HG03575 (cell line): ENCODE data around the gene ZNF429.
"Not testable (repeated sequence)": the region's sequence is repeated elsewhere in the genome, so short reads cannot be mapped to it uniquely, and the experiment has no call there.

ENCODE experiments used
- ATAC-seq: cut with Tn5 transposase; IDR thresholded peaks from one replicate; pipeline ENCODE4 v1.9.1; 2021; ENCODE audit not compliant: unreplicated experiment, insufficient number of reproducible peaks, low FRiP score; ENCODE audit errors: extremely low read depth

The ZNF429 gene

GRCh38 chr19:21505459-21506451, at the start of gene ZNF429:
Gene ZNF429 (plus strand): TSS chr19:21505602. CDS start chr19:21505772, 170 bp downstream.
- ATAC-seq, result peak; percentile 99

GRCh38 chr19:21460686-21461085, 44.7 kb upstream of the ZNF429 start:
- no peak for ATAC-seq

- ATAC-seq, result no peak
Observed at GRCh38 chr19:21462540-21462939, 42.9 kb upstream of the ZNF429 start.

GRCh38 chr19:21463449-21464105, 41.8 kb upstream of the ZNF429 start:
- no peak for ATAC-seq

- ATAC-seq, result no peak
Observed at GRCh38 chr19:21466627-21467026, 38.8 kb upstream of the ZNF429 start.

- no peak for ATAC-seq
Observed at GRCh38 chr19:21468791-21469190, 36.6 kb upstream of the ZNF429 start.

- ATAC-seq, result no peak
Observed at GRCh38 chr19:21472507-21472906, 32.9 kb upstream of the ZNF429 start.

DNA sequence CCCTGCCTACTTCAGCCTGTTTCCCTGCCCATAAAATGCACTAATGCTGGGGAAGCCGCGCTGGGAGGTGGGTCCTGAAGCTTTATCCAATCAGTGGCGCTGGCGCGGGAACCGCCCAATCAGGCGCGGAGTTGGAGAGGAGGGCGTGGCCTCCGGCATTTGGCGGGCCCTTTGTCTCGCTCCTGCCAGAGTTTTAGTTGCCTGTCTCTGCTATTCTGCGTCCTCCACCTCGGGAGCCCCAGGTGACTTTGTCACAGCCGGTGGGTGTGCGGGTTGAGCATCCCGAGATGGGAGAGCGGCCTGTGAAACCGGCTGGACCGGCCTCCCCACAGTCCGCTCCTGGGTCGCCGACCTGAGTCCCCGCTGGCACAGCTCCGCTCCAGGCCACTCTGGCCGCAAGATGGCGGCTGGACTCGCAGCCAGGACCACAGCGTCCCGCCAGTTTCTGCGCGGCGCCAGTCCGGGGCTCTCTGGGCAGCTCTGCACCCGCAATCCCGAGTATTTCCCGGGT, 30.7 kb upstream of the ZNF429 start:
- no peak for ATAC-seq

GRCh38 chr19:21482361-21482760, 23.0 kb upstream of the ZNF429 start:
- ATAC-seq, result not testable (repeated sequence)

- ATAC-seq, result no peak
Observed at GRCh38 chr19:21482863-21483276, 22.5 kb upstream of the ZNF429 start.

DNA sequence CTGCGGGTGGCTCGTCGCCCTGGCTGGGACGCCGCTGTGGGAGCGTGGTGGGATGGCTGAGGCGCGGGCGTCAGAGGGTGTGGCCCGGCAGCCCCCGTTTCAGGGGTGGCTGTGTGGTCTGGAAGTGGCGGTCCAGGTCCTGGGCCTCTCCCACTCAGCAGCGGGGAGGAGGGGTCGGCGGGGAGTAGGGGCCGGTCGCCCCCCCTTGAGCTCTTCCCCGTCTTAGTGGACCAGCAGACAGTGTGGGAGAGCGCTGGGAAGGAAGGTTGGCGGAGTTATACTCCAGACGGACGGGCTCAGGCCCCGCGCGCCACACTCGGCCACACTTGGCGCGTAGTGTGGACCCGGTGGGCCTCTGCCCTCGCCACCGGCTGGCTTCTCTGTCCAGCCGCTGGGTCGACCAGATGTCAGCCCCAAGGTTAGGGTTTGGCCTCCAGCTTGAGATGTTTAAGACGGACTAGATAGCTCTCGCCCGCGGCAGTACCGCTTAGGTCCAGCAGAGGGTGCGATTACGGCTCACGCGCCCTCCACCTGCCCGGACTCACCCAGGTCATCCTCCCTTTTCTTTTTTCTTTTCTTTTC, 21.7 kb upstream of the ZNF429 start:
- ATAC-seq, result no peak

DNA sequence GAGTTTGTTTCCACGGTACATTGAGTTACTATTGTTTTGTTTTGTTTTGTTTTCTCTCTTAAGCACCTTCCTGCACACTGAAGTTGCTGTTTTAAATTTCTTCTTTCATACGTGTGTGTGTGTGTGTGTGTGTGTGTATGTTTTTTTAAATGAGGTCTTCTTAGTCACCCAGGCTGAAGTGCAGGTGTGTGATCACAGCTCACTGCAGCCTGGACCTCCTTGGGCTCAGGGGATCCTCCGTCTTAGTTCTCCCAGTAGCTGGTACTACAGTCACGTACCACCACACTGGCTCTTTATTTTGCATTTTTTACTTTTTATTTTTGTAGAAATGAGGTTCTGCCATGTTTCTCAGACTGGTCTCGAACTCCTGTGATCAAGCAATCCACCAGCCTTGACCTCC, 20.8 kb upstream of the ZNF429 start:
- no peak for ATAC-seq

GRCh38 chr19:21485926-21486325, 19.5 kb upstream of the ZNF429 start:
- ATAC-seq, result no peak

GRCh38 chr19:21487969-21488368, 17.4 kb upstream of the ZNF429 start:
- no peak for ATAC-seq

DNA sequence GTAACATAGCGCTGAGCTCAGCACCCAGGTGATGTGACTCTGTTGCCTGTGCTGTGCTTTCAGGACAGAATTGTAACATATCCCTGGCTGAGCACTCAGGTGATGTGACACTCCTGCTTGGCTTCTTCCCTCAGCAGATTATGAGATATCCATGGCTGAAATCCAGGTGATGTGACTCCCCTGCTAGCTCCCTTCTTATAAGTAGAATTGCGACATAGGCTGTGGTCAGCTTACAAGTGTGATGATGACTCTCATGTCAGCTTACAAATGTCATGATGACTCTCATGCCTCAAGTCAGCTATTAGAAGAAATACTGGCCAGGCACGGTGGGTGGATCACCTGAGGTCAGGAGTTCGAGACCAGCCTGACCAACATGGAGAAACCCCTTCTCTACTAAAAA, 14.3 kb upstream of the ZNF429 start:
- no peak for ATAC-seq

- ATAC-seq, result no peak
Observed at GRCh38 chr19:21492947-21493906, 12.2 kb upstream of the ZNF429 start.

GRCh38 chr19:21496876-21497275, 8.5 kb upstream of the ZNF429 start:
- ATAC-seq, result no peak

GRCh38 chr19:21498651-21499050, 6.8 kb upstream of the ZNF429 start:
- ATAC-seq, result no peak
